ENCODE data around the gene MAP1S.
"Not testable (repeated sequence)": the region's sequence is repeated elsewhere in the genome, so short reads cannot be mapped to it uniquely, and the experiment has no call there.

MAP1S gene

DNA sequence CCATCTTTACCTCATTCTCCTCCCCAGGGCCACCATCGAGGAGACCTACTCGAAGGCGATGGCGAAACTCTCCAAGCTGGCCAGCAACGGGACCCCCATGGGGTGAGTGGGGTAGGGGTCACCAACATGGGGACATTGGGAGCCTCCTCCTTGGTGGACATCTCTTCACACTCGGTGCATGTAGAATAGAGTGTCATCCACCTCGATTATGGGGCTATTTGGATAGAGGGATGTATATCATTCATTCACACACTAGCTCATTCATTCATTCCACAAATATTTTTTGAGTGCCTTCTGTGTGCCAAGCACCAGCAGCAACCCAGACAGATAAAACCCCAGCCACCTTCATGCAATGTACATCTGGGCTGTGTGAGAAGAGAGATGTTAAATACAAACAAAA lies 45.1 kb downstream of the MAP1S start:
- DNase-seq, result no peak

DNA sequence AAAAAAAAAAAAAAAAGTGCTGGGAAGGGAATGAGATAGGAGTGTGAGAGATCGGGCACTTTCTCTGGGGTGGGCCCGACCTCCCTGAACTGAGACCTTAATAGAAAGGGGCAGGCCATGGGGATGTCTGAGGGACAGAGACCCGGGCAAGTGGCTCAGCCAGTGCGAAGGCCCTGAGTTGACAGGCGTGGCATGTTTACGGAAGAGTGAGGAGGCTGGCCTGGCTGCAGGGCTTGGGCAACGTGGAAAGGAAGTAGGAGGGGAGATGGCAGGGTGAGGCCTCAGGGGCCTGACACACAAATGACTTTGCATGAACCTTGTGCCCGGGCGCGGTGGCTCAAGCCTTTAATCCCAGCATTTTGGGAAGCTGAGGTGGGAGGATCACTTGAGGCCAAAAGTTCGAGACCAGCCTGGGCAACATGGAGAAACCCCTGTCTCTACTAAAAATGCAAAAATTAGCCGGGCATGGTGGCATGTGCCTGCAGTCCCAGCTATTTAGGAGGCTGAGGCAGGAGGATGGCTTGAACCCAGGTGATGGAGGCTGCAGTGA lies 45.9 kb downstream of the MAP1S start:
- DNase-seq, result no peak

DNA sequence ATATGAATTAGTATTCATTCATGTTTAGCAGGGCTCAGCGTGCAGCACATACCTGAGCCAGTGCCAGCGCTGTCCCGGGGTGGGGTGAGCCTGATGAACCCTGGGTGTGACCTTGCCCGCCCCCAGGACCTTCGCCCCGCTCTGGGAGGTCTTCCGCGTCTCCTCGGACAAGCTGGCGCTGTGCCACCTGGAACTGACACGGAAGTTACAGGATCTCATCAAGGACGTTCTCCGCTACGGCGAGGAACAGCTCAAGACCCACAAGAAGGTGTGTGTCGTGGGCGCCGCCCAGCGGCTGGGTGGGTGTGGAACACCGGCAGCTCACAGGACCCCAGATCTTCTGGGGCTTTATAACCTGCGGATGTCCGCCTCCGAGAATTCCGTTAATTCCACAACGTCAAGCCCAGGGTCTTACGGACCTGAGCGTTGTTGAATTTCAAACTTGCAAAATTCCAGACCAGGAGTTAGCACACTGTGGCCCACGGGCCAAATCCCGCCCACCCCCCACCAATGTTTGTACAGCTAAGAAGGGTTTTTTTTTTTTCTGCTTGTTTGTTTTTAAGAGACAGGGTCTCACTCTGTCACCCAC lies 47.4 kb downstream of the MAP1S start:
- no peak for DNase-seq

DNA sequence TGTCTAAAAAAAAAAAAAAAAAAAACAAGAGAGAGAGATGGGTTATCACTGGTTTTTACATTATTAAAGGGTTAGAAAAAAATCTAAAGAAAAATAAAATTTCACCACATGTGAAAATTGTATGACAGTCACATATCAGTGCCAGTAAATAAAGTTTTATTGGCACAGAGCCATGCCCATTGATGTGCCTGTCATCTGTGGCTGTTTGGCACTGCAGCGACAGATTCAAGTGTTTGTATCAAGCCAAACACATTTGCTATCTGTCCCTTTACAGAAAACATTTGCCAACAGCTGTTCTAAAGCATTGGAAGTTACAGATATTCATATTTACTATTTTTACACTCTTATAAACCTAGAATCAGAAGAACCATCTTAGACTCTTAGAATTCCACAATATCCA lies 48.3 kb downstream of the MAP1S start:
- no peak for DNase-seq

DNA sequence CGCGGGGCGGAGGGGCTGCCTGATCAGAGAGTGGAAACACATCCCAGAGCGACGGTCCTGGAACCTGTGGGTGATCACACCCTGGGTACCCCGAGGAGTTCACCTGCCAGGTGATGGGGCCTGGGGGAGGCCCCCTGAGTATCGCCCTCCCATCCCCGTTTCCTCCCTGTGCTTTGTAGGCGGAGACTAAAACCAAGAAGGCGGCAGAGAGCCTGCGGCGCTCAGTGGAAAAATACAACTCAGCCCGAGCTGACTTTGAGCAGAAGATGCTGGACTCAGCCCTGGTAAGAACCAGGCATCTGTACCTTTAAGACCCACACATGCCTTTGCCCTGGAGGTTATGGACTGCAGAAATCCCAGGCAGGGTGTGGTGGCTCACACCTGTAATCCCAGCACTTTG lies 51.3 kb downstream of the MAP1S start:
- no peak for DNase-seq

DNA sequence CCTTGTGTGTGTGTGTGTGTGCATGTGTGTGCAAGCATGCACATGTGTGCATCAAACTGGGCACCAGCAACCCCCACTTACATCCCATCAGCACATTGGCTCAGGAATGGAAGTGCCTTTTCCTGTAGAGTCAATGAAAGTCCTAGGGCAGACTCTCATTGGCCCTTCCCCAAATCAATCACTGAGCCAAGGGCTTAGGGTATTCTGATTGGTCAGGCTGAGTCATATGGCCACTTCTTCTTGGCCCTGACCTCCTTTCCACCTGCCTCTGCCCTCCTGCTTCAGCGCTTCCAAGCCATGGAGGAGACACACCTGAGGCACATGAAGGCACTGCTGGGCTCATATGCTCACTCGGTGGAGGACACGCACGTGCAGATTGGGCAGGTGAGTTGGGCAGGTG lies 52.9 kb downstream of the MAP1S start:
- no peak for DNase-seq

DNA sequence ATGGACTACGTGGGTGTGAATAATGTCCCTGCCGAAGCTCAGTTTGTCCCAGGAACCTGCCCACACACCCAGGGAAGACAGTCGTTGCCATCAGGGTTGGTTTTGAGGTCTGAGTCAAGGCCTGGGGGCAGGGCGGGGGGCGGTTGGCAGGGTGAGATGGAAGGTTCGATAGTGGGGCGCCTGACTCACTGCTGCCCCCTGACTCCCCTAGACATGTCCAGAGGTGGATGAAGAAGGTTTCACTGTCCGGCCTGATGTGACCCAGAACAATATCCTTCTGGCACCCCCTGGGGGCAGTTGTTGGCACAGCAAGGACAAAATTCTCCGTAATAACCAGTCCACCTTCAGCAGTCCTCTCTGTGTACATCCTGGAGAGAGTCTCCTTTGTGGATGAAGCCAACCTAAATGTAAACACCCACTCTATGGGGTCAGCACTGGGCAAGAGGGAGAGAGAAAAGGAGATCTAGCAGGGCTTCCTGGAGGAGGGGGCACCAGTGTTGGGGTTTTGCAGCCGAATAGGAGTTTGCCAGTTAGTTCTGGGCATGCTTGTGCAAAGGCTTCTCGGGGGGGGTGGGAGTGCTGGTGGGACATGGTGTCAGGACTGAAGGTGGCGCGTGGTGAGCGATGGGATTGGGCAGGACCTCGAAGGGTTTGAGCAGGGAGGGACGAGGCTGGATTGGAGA lies 56.1 kb downstream of the MAP1S start:
- DNase-seq, result peak in 1 of 5 donors; percentile 21

DNA sequence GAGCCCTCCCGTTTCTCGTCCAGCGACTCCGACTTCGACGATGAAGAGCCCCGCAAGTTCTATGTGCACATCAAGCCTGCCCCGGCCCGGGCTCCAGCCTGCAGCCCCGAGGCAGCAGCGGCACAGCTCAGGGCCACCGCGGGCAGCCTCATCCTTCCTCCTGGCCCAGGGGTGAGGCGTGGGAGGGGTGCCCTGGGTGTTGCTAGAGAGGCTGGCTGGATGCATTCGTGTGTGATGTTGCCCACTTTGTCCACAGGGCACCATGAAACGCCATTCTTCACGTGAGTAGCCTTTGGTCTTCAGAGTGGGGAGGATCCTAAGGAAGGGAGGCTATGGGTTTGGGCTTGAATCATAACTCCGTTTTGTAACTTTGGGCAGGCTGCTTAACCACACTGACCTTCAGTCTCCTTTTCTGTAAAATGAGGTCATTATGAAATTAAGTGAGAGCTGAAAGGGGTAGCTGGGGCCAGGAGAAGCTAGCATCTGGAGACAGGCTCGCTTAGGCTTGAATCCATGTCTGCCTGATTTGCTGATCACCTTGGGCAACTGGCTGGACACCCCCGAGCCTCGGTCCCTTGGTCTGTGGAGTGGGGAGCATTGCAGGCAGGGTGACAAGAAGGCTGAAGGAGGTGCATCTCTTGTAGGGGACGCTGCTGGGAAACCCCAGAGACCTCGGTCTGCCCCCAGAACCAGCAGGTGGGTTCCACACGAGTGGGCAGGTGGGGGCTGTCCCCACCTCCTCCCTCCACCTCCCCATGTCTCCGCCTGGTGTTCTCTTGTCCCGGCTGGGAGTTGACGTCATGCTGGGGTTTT lies 56.9 kb downstream of the MAP1S start:
- no peak for DNase-seq

DNA sequence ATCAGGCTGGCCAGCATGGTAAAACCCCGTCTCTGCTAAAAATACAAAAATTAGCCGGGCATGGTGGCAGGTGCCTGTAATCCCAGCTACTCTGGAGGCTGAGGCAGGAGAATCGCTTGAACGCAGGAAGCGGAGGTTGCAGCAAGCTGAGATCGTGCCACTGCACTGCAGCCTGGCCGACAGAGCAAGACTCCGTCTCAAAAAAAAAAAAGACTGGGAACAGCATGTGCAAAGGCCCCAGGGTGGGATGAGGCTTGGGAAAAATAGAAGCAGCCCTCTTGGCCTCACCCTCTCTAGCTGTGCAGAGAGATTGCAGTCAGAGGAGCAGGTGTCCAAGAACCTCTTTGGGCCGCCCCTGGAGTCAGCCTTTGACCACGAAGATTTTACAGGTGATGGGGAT lies 58.6 kb downstream of the MAP1S start:
- DNase-seq, result not testable (repeated sequence)

DNA sequence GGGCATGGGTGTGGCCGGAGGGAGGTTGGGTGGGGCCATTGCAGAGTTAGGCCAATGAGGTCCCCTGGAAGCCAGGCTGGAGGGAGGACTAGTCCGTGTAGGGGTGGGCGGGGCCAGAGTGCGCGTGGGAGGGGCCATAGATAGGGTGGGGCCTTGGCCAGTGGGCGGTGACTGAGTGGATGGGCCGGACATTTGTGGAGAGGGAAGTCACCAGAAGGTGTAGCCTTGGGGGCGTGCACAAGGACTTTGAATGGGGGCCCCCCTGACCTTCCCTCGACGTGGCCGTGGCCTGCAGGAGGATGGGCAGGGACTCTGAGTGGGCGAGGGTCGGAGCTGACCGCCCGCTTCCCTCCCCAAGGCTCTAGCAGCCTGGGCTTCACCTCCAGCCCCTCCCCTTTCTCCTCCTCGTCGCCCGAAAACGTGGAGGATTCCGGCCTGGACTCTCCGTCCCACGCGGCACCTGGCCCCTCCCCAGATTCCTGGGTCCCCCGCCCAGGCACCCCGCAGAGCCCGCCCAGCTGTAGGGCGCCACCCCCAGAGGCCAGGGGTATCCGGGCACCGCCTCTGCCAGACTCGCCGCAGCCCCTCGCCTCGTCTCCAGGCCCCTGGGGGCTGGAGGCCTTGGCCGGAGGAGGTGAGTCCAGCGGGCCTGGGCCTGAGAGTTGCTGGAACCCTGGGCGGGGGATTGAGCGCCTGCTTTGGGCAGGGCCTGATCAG lies 59.1 kb downstream of the MAP1S start:
- peak in 1 of 5 donors; percentile 25 for DNase-seq

DNA sequence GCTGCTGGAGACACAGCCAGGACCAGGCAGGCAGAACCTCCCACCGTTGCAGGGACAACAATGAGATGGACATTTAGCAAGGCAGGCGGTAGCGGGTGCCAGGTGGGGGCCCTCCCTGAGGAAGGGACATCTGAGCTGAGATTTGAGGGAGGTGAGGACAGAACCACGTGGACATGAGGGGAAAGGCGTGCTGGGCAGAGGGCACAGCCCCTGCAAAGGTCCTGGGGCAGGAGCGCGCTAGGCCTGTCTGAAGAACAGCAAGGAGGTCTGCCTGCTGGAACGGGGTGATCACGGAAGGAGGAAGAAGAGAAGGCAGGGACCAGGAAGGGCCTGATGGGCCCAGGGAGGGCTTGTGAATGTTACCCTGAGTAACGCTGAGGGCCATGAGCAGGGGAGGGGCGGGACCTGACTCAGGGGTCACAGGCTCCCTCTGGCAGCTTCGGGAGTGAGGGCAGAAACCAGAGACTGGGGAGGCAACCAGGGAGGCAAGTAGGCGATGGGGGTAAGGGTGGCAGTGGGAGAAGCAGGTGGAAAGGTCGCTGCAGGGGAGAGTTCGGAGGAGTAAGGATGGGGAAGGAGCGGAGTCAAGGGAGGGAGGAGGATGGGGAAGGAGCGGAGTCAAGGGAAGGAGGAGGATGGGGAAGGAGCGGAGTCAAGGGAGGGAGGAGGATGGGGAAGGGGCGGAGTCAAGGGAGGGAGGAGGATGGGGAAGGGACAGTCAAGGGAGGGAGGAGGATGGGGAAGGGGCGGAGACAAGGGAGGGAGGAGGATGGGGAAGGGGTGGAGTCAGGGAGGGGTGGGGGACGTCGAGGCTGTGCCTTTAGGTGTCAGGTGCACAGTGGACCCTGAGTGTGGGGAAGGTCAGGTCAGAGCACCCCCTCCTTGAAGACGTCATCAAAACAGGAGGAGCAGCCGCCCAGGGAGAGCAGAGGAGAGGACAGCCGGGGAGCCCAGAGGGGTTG lies 60.0 kb downstream of the MAP1S start:
- no peak for DNase-seq

DNA sequence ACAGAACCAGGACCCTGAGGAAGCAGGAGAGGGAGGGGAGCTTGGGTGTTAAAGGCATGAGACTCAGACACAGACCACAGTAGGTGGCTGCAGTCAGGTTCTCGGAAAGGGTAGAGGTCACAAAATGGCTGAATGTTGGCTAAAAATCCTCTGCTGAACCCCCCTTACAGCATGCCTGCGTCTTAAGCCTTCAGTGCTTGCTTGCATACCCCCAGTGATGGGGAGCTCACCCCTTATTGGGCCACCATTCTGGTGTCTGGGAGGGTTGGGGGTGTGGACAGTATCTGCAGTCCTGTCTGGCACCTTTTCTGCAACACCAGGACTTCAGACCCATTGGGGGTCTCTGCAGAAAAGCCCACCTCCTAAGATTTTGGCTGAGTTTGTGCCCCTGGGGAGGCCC lies 61.5 kb downstream of the MAP1S start:
- no peak for DNase-seq

DNA sequence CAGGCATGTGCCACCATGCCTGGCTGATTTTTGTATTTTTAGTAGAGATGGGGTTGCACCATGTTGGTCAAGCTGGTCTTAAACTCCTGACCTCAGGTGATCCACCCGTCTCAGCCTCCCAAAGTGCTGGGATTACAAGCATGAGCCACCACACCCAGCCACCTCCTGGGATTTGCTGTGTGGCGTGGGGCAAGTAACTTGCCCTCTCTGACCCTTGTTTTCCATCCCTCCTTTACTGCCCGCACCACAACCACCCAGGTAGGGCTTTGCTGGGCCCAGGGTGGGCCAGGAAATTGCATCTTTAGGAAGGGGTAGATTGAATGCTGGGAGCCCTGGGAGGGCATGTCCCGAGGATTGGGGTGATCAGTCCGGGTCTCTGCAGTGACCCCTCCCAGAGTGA lies 64.4 kb downstream of the MAP1S start:
- not testable (repeated sequence) for DNase-seq
